PC-3 (cell line): Measurements from ENCODE around the gene KRTAP10-2. TPM values are rescaled to one million over a fixed set of nuclear protein-coding genes. Genes with fewer than 3 reads are reported as not detected.

Source experiments
- ATAC-seq: fragments of 200-7000 bp; cut with Tn5 transposase; 2 replicates; pipeline ENCODE4 v1.9.1; 2020; ENCODE audit warnings: mild to moderate bottlenecking, moderate library complexity
- BruUV-seq: library from RNA; stranded (reverse); fragments of 400-500 nt; replicated peaks from 2 replicates; lab custom pipeline; 2021; lab: Mats Ljungman, UMichigan
- CTCF ChIA-PET: fragments of 300-600 bp; sonication (Branson Sonifier 250); formaldehyde crosslinking; loops from one replicate; lab custom pipeline; 2022; ENCODE audit warnings: antibody characterized with exemption; lab: Charles Lee
- POLR2A ChIA-PET: fragments of 300-600 bp; sonication (Branson Sonifier 250); formaldehyde crosslinking; loops from one replicate; lab custom pipeline; 2022; ENCODE audit warnings: antibody characterized with exemption; ENCODE audit not compliant: unreplicated experiment; lab: Charles Lee
- DNase-seq: peaks from one replicate; pipeline ENCODE4 v3.0.0-alpha.2; 2015
- H2AFZ ChIP-seq: fragments of 300-600 bp; sonication (generic); 2 replicates; pipeline ENCODE4 v1.6.0; 2016; ENCODE audit warnings: antibody characterized with exemption, low read length
- H3F3A ChIP-seq: fragments of 300-600 bp; sonication (generic); one replicate; pipeline ENCODE4 v1.6.0; 2017; ENCODE audit warnings: antibody characterized with exemption, low read length, control low read depth, mild to moderate bottlenecking; ENCODE audit not compliant: unreplicated experiment
- H3K27ac ChIP-seq: fragments of 300-600 bp; sonication (generic); 2 replicates; pipeline ENCODE4 v1.5.1; 2016; ENCODE audit warnings: mild to moderate bottlenecking, low read length
- H3K27me3 ChIP-seq: fragments of 300-600 bp; sonication (generic); 2 replicates; pipeline ENCODE4 v1.6.1; 2016; ENCODE audit warnings: low read length, mixed read lengths
- H3K36me3 ChIP-seq: fragments of 300-600 bp; sonication (generic); 2 replicates; pipeline ENCODE4 v1.6.1; 2016; ENCODE audit warnings: low read depth, mixed run types, low read length, mixed read lengths
- H3K4me1 ChIP-seq: fragments of 300-600 bp; sonication (generic); 2 replicates; pipeline ENCODE4 v1.5.1; 2016; ENCODE audit warnings: low read length; ENCODE audit not compliant: insufficient read depth
- H3K4me2 ChIP-seq: fragments of 300-600 bp; sonication (generic); 2 replicates; pipeline ENCODE4 v1.6.0; 2016; ENCODE audit warnings: low read length
- H3K4me3 ChIP-seq: fragments of 300-600 bp; sonication (generic); 2 replicates; pipeline ENCODE4 v1.5.1; 2016; ENCODE audit warnings: mild to moderate bottlenecking, low read length, mixed read lengths
- H3K79me2 ChIP-seq: fragments of 300-600 bp; sonication (generic); 2 replicates; pipeline ENCODE4 v1.6.1; 2017; ENCODE audit warnings: low read length, mixed read lengths
- H3K9ac ChIP-seq: fragments of 300-600 bp; sonication (generic); 2 replicates; pipeline ENCODE4 v1.6.0; 2016; ENCODE audit warnings: mild to moderate bottlenecking, low read length
- H3K9me2 ChIP-seq: fragments of 300-600 bp; sonication (generic); replicated peaks from 2 replicates; pipeline ENCODE4 v1.6.1; 2016; ENCODE audit warnings: mixed run types, low read length, mixed read lengths
- H3K9me3 ChIP-seq: fragments of 300-600 bp; sonication (generic); 2 replicates; pipeline ENCODE4 v1.6.1; 2016; ENCODE audit warnings: low read length, mixed read lengths
- H4K20me1 ChIP-seq: fragments of 300-600 bp; sonication (generic); 2 replicates; pipeline ENCODE4 v1.6.1; 2016; ENCODE audit warnings: low read length, mixed read lengths
- EZH2 ChIP-seq: fragments of 300-600 bp; sonication (generic); IDR thresholded peaks from one replicate; pipeline ENCODE4 v1.6.1; 2017; ENCODE audit warnings: antibody characterized with exemption, mild to moderate bottlenecking, low read length; ENCODE audit not compliant: unreplicated experiment
- EZH2phosphoT487 ChIP-seq: fragments of 300-600 bp; sonication (generic); IDR thresholded peaks from 2 replicates; pipeline ENCODE4 v1.6.1; 2018; ENCODE audit warnings: mild to moderate bottlenecking, antibody characterized with exemption, low read length, borderline replicate concordance
- intact Hi-C: fragments of 100-400 bp; cut with micrococcal nuclease; formaldehyde crosslinking; loops from 2 replicates; pipeline ENCODE4 v1.9.0; 2023
- total RNA-seq: library from RNA; depleted of rRNA; stranded (reverse); fragments of >200 nt; gene quantifications from 2 replicates; pipeline ENCODE4 v1.2.3, GENCODE V29; 2014
- TF ChIP-seq, protein P1 (sequence below): fragments of 300-600 bp; sonication (generic); conservative IDR thresholded peaks from 2 replicates; pipeline ENCODE4 v1.5.1; 2017; ENCODE audit warnings: antibody characterized with exemption, low read depth, mild to moderate bottlenecking, low read length

Gene KRTAP10-2
- total RNA-seq, 1 experiment from 2014 or later = not detected

DNA sequence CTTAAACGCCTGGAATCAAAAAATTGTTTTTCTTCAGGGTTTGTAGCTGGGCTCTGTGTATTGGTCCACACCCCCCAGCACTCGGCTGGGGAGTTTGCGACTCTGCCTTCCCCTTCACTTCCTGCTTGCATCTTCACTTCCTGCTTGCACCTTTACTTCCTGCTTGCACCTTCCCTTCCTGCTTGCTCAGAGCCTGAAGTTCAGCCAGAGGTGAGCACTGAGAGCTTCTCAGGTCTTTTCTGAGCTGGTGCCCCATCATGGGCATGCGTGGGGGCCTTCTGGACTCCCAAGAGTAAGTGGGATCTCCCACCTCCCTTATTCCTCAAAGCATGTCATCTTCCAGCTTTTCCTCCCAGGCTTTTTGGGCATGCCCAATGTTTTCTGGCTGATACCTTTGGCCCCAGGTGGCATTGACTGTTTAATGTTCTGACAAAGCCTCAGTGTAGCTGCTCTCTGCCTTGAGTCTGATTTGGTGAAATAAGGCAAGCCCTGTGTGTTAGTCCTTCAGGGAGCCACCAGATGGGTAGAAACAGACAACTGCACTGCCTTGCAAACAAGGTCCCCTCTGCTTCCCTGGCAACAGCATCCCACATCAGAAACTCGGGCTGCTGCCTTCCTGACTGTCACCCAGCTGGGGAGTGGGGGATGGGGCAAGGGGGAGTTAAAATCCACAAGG is 3.5 kb downstream of the KRTAP10-2 start:
- Histone ChIP-seq H3K4me3 (no peak overlapping the region), H3K4me1 (no peaks in the 10 kb centered on the region), H3F3A (no peaks in the 10 kb centered on the region), H3K9me2 (no peaks in the 10 kb centered on the region), H3K79me2 (no peaks in the 10 kb centered on the region), H2AFZ (no peak overlapping the region), H3K27me3 (no peaks in the 10 kb centered on the region), H4K20me1 (no peaks in the 10 kb centered on the region), H3K36me3 (no peaks in the 10 kb centered on the region), H3K4me2 (no peak overlapping the region), H3K9me3 (peaks cover 15% of the 10 kb centered on the region; the same call in 1 of the 2 replicates), H3K27ac (no peak overlapping the region), H3K9ac (no peak overlapping the region)
- POLR2A ChIA-PET = no interaction called here
- no TSS peak for BruUV-seq
- TF ChIP-seq, protein P1, sequence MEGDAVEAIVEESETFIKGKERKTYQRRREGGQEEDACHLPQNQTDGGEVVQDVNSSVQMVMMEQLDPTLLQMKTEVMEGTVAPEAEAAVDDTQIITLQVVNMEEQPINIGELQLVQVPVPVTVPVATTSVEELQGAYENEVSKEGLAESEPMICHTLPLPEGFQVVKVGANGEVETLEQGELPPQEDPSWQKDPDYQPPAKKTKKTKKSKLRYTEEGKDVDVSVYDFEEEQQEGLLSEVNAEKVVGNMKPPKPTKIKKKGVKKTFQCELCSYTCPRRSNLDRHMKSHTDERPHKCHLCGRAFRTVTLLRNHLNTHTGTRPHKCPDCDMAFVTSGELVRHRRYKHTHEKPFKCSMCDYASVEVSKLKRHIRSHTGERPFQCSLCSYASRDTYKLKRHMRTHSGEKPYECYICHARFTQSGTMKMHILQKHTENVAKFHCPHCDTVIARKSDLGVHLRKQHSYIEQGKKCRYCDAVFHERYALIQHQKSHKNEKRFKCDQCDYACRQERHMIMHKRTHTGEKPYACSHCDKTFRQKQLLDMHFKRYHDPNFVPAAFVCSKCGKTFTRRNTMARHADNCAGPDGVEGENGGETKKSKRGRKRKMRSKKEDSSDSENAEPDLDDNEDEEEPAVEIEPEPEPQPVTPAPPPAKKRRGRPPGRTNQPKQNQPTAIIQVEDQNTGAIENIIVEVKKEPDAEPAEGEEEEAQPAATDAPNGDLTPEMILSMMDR = no peak
- TF ChIP-seq EZH2 (no peak), EZH2phosphoT487 (no peak)
- CTCF ChIA-PET = no interaction called here
- intact Hi-C loops = no loop called here
- DNase-seq = no peak
- no peak for ATAC-seq

GRCh38 chr21:44544566-44544965 is 6.7 kb downstream of the KRTAP10-2 start:
- intact Hi-C loops = no loop called here
- H3K27me3 ChIP-seq = no peaks in the 10 kb centered on the region
- no TSS peak for BruUV-seq
- no peak for TF ChIP-seq EZH2phosphoT487
- TF ChIP-seq EZH2 = no peak
- TF ChIP-seq, protein P1 = no peak
- ChIA-PET CTCF (no interaction called here), POLR2A (no interaction called here)
- H3K9ac ChIP-seq = no peak overlapping the region
- DNase-seq (no peak), ATAC-seq (no peak)
- peaks cover 17% of the 10 kb centered on the region; the same call in 1 of the 2 replicates for H3K9me3 ChIP-seq
- no peaks in the 10 kb centered on the region for H3K79me2 ChIP-seq
- no peaks in the 10 kb centered on the region for H3K36me3 ChIP-seq
- H3K4me1 ChIP-seq = no peaks in the 10 kb centered on the region
- H3F3A ChIP-seq = no peaks in the 10 kb centered on the region
- H3K4me3 ChIP-seq = no peak overlapping the region
- no peak overlapping the region for H3K27ac ChIP-seq
- no peak overlapping the region for H2AFZ ChIP-seq
- H3K9me2 ChIP-seq = no peaks in the 10 kb centered on the region
- no peak overlapping the region for H3K4me2 ChIP-seq
- H4K20me1 ChIP-seq = no peaks in the 10 kb centered on the region

DNA sequence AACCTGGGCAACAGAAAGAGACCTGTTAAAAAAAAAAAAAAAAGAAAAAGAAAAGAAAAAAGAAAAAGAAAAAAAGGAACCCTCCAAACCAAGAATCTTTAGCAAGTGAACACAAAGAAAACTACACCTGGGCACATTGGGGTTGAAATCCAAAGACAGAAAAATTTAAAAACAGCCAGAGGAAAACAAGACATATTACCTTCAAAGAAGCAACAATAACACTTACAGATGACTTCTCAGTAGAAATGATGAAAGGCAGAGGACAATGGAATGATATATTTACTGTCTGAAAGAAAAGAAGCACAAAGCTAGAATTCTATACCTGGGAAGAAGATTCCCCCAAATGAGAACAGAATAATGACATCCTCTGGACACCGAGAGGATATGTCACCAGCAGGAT is 8.6 kb downstream of the KRTAP10-2 start:
- Histone ChIP-seq H3K4me2 (no peak overlapping the region), H4K20me1 (no peaks in the 10 kb centered on the region), H3K27me3 (no peaks in the 10 kb centered on the region), H3F3A (no peaks in the 10 kb centered on the region), H3K79me2 (no peaks in the 10 kb centered on the region), H3K9me2 (no peaks in the 10 kb centered on the region), H3K4me1 (no peaks in the 10 kb centered on the region), H3K36me3 (no peaks in the 10 kb centered on the region), H3K9ac (no peak overlapping the region), H3K27ac (no peak overlapping the region), H3K4me3 (no peak overlapping the region), H2AFZ (no peak overlapping the region), H3K9me3 (peaks cover 17% of the 10 kb centered on the region; the same call in 1 of the 2 replicates)
- TF ChIP-seq EZH2 = no peak
- TF ChIP-seq, protein P1 = no peak
- TF ChIP-seq EZH2phosphoT487 = no peak
- POLR2A ChIA-PET = interaction anchor here (0.6 kb wide), 1 partner anchor 247 kb away, joined by 7 read pairs; no protein-coding TSS in a partner anchor
- intact Hi-C loops = no loop called here
- BruUV-seq = no TSS peak
- CTCF ChIA-PET = no interaction called here
- DNase-seq (no peak), ATAC-seq (no peak)
